ENCODE measurements around the gene MAPT. TPM values are rescaled to one million over a fixed set of nuclear protein-coding genes. Genes with fewer than 3 reads are reported as not detected.
A peak's percentile ranks its signal among the peaks of the same experiment; 100 is the strongest.

The MAPT gene
- total and polyA plus RNA-seq, 2 of the 13 experiments (the other 11 are each of a cell fraction or from before 2014, with no cell fraction given) = 2.1 to 2.8 TPM

GRCh38 chr17:45894022-45894784 is at the start of gene MAPT (continued):
- TF ChIP-seq TSC22D2 (CRISPR knock-in tag; IDR thresholded peaks at IDR 0.05; ENCODE audit: borderline replicate concordance) = 0 out of 2 replicates have a peak, but pooled peaks have one; percentile 20
- TF ChIP-seq TEAD2 (CRISPR knock-in tag; IDR thresholded peaks at IDR 0.05) = 0 out of 2 replicates have a peak, but pooled peaks have one; percentile 20
- TF ChIP-seq FOXJ3 (CRISPR knock-in tag; IDR thresholded peaks at IDR 0.05; ENCODE audit: borderline replicate concordance) = no peak
- no peak for TF ChIP-seq SRSF1 (optimal IDR thresholded peaks at IDR 0.05; ENCODE audit: low read depth, low read length)
- 0 out of 2 replicates have a peak, but pooled peaks have one; percentile 16 for TF ChIP-seq ZNF275 (CRISPR knock-in tag; IDR thresholded peaks at IDR 0.05; ENCODE audit: borderline replicate concordance)
- TF ChIP-seq JUND (CRISPR knock-in tag; IDR thresholded peaks at IDR 0.05) = no peak
- TF ChIP-seq SOX13 (IDR thresholded peaks at IDR 0.05) = no peak
- no peak; a peak in 1 of 4 replicates for TF ChIP-seq SOX13 (CRISPR knock-in tag; conservative IDR thresholded peaks at IDR 0.05 in 1 of 2, IDR thresholded peaks at IDR 0.05 in 1 of 2)
- no peak for TF ChIP-seq GTF2F1 (IDR thresholded peaks at IDR 0.05; ENCODE audit: low read length)
- TF ChIP-seq ZBTB38 (CRISPR knock-in tag; IDR thresholded peaks at IDR 0.05) = peak; percentile 98
- peak; percentile 71 for TF ChIP-seq ZSCAN20 (CRISPR knock-in tag; IDR thresholded peaks at IDR 0.05; ENCODE audit: borderline replicate concordance)
- TF ChIP-seq SIN3A (IDR thresholded peaks at IDR 0.05; ENCODE audit: borderline replicate concordance, low read depth, low read length) = no peak
- TF ChIP-seq ZBTB1 (CRISPR knock-in tag; IDR thresholded peaks at IDR 0.05; ENCODE audit: borderline replicate concordance) = no peak
- TF ChIP-seq KDM5B (CRISPR knock-in tag; IDR thresholded peaks at IDR 0.05; ENCODE audit: borderline replicate concordance) = peak; percentile 63; the same call in 1 of the 2 replicates
- peak; percentile 66 for TF ChIP-seq TAF1 (CRISPR knock-in tag; IDR thresholded peaks at IDR 0.05)
- TF ChIP-seq SRSF9 (IDR thresholded peaks at IDR 0.05; ENCODE audit: borderline replicate concordance, insufficient read depth, low read depth, low read length, poor library complexity, severe bottlenecking) = no peak
- no peak for TF ChIP-seq PLSCR1 (CRISPR knock-in tag; IDR thresholded peaks at IDR 0.05; ENCODE audit: borderline replicate concordance)
- TF ChIP-seq ZNF589 (CRISPR knock-in tag; conservative IDR thresholded peaks at IDR 0.05) = no peak
- TF ChIP-seq ZBTB2 (CRISPR knock-in tag; IDR thresholded peaks at IDR 0.05; ENCODE audit: low read depth) = no peak
- TF ChIP-seq ZNF570 (CRISPR knock-in tag; IDR thresholded peaks at IDR 0.05; ENCODE audit: borderline replicate concordance) = 0 out of 2 replicates have a peak, but pooled peaks have one; percentile 59
- no peak for TF ChIP-seq ZNF234 (CRISPR knock-in tag; conservative IDR thresholded peaks at IDR 0.05)
- peak; percentile 83; the same call in 2 of the 3 replicates for TF ChIP-seq MXI1 (IDR thresholded peaks at IDR 0.05; ENCODE audit: borderline replicate concordance, low read depth, low read length)
- peak; percentile 98 for TF ChIP-seq ZNF574 (CRISPR knock-in tag; IDR thresholded peaks at IDR 0.05)

Data from HepG2 (cell line).